Pancreas (tissue), 10 donors: ENCODE results near the gene PMCH. TPM values are rescaled to one million over a fixed set of nuclear protein-coding genes. Genes with fewer than 3 reads are reported as not detected.
"Not testable (repeated sequence)": the region's sequence is repeated elsewhere in the genome, so short reads cannot be mapped to it uniquely, and the experiment has no call there.

ENCODE experiments used
- ATAC-seq, 4 donors: fragments of 200-7000 bp; cut with Tn5 transposase; one replicate each; pipeline versions ENCODE4 v1.8.0 to v1.9.1; 2020; ENCODE audit warnings: mild to moderate bottlenecking in 4 of 4, moderate library complexity in 4 of 4
- DNase-seq, 6 donors: peaks; one replicate each; pipeline ENCODE4 v3.0.0-alpha.2; 2020
- FAIRE-seq: peaks from 2 replicates; lab custom pipeline; 2012; peaks lifted over from hg19 to GRCh38; lab: Jason Lieb, UNC
- H3K27ac ChIP-seq, 4 donors: fragments of 200-600 bp; sonication (generic); 1 replicate in 3 of 4; 2 replicates in 1 of 4; pipeline versions ENCODE4 v1.5.0 to v1.8.0; 2020
- H3K27me3 ChIP-seq, 4 donors: fragments of 200-600 bp; one replicate each; pipeline ENCODE4 v1.8.0; 2021
- H3K36me3 ChIP-seq, 3 donors: fragments of 200-600 bp; sonication (generic) in 1 of 3; one replicate each; pipeline versions ENCODE4 v1.5.0 to v1.8.0; 2020 to 2021
- H3K4me1 ChIP-seq, 3 donors: fragments of 200-600 bp; one replicate each; pipeline ENCODE4 v1.8.0; 2021
- H3K4me3 ChIP-seq, 4 donors: fragments of 200-600 bp; sonication (generic) in 2 of 4; one replicate each; pipeline versions ENCODE4 v1.5.0 to v1.8.0; 2020 to 2021
- H3K9me3 ChIP-seq, 4 donors: fragments of 200-600 bp; one replicate each; pipeline ENCODE4 v1.8.0; 2021
- CTCF ChIP-seq, 4 donors: fragments of 200-600 bp; sonication (generic) in 3 of 4; IDR thresholded peaks; one replicate each; pipeline versions ENCODE4 v1.5.0 to v1.8.0; 2021; ENCODE audit warnings: antibody characterized with exemption in 4 of 4
- WGBS, 2 donors: extraction: QIAGEN DNeasy Blood & Tissue Kit; methylation state at CpG; one replicate each; pipeline ENCODE4 v1.1.7; 2013; 5-methylcytosine and 5-hydroxymethylcytosine counted together
- intact Hi-C, 3 donors: fragments of 100-400 bp; cut with DNase I; formaldehyde crosslinking; loops; one replicate each; pipeline versions ENCODE4 v1.11.1 to v1.14.2; 2022
- polyA plus RNA-seq, 2 donors: library from polyadenylated mRNA; stranded (reverse); fragments of 200-250 nt; gene quantifications; one replicate each; pipeline ENCODE4 v1.2.3, GENCODE V29; 2013
- total RNA-seq, 6 donors: library from RNA; stranded (reverse); fragmentation: NEBNext Ultra II Directional in 4 of 6; extraction: Animal tissue kit (Norgen Biotek cat#: 25700) in 4 of 6; gene quantifications; one replicate each; pipeline versions ENCODE4 v1.2.1 to v1.2.4, GENCODE V29; 2021 to 2023
- donor health status: healthy with polysubstance abuse.
- donor health status: DM: no; HTN: no; CAD: no; lungs with moderate emphysema.
- donor health status: DM: no; HTN: no; CAD: no.
- donor health status: control.
- donor health status: control.
- donor health status: Bipolar disorder and iron deficiency.
- donor health status: DM: yes; HTN: yes; CAD: no.
- donor health status: DM: no; HTN: no; CAD: no.
- donor health status: DM: no; HTN: no; CAD: no.
- donor health status: DM: yes; HTN: yes; CAD: no.

PMCH gene
- total and polyA plus RNA-seq, 8 donors = not detected

GRCh38 chr12:102163383-102163782 is 34.2 kb downstream of the PMCH start:
- no peak for TF ChIP-seq CTCF (IDR thresholded peaks at IDR 0.05)
- no peaks in the 10 kb centered on the region for H3K36me3 ChIP-seq
- no peaks in the 10 kb centered on the region for H3K27me3 ChIP-seq
- 87 to 96% methylated on average over 1 of the region's 1 CpG for WGBS, 2 donors
- H3K4me1 ChIP-seq = no peaks in the 10 kb centered on the region
- H3K27ac ChIP-seq = no peak overlapping the region
- H3K9me3 ChIP-seq = no peaks in the 10 kb centered on the region
- no peak overlapping the region for H3K4me3 ChIP-seq
- intact Hi-C loops = loop anchor here in 1 of 3 donors (10.0 kb wide), 1 partner anchor 321 kb away; the partner anchor contains the start of gene IGF1
- no peak for DNase-seq
- FAIRE-seq = no peak
- ATAC-seq = no peak

GRCh38 chr12:102155206-102155605 is 42.4 kb downstream of the PMCH start:
- H3K36me3 ChIP-seq, H3K4me1 ChIP-seq, DNase-seq, ATAC-seq, FAIRE-seq, H3K27ac ChIP-seq, H3K27me3 ChIP-seq, H3K9me3 ChIP-seq, intact Hi-C loops, H3K4me3 ChIP-seq: not testable (repeated sequence)
- WGBS, 2 donors = 98 to 100% methylated on average over 3 of the region's 3 CpGs

- WGBS, 2 donors = 97 to 98% methylated on average over 3 to 4 of the region's 4 CpGs
- H3K4me1 ChIP-seq, H3K27me3 ChIP-seq, H3K36me3 ChIP-seq, H3K4me3 ChIP-seq, intact Hi-C loops, H3K27ac ChIP-seq, H3K9me3 ChIP-seq, ATAC-seq, FAIRE-seq, DNase-seq: not testable (repeated sequence)
Measured at GRCh38 chr12:102147062-102147587, 50.5 kb downstream of the PMCH start.

Other genes starting within 250 kb of the PMCH start
- 10 to 100 TPM in 5 of 6 donors, 1 to 10 TPM in 1; 5.1 to 15.6 (median 12.8) TPM for gene WASHC3, start 135.8 kb downstream of the PMCH start, total RNA-seq
- 10 to 100 TPM; 15.5 to 29.0 TPM for gene WASHC3, start 135.8 kb downstream of the PMCH start, polyA plus RNA-seq
- 10 to 100 TPM in 1 of 6 donors, 1 to 10 TPM in 5; 5.5 to 11.9 (median 8.1) TPM for gene NUP37, start 77.7 kb downstream of the PMCH start, total RNA-seq
- gene NUP37, start 77.7 kb downstream of the PMCH start, polyA plus RNA-seq = 1 to 10 TPM; 4.9 to 7.8 TPM
- under 1 TPM; 0.16 to 0.84 (median 0.58) TPM for gene PARPBP, start 77.7 kb downstream of the PMCH start, total RNA-seq
- gene PARPBP, start 77.7 kb downstream of the PMCH start, polyA plus RNA-seq = under 1 TPM; 0.38 to 0.53 TPM